Measurements from ENCODE around the gene SLC25A12. TPM values are rescaled to one million over a fixed set of nuclear protein-coding genes. Genes with fewer than 3 reads are reported as not detected.
"Not testable (repeated sequence)": the region's sequence is repeated elsewhere in the genome, so short reads cannot be mapped to it uniquely, and the experiment has no call there.

SLC25A12 gene
- total RNA-seq, 1 donor, result 14.8 TPM

GRCh38 chr2:171819453-171819852 lies 74.6 kb downstream of the SLC25A12 start:
- H3K27me3 ChIP-seq (ENCODE audit: insufficient read depth, low read length), result no peaks in the 10 kb centered on the region
- no peak overlapping the region for H3K4me3 ChIP-seq (ENCODE audit: low read length)
- peaks cover 9% of the 10 kb centered on the region for H3K4me1 ChIP-seq (ENCODE audit: insufficient read depth, low read length)
- H3K9me3 ChIP-seq (ENCODE audit: low read depth, low read length), result no peaks in the 10 kb centered on the region

GRCh38 chr2:171814883-171815282 lies 79.2 kb downstream of the SLC25A12 start:
- no peaks in the 10 kb centered on the region for H3K9me3 ChIP-seq (ENCODE audit: low read depth, low read length)
- no peak overlapping the region for H3K4me3 ChIP-seq (ENCODE audit: low read length)
- H3K4me1 ChIP-seq (ENCODE audit: insufficient read depth, low read length), result no peaks in the 10 kb centered on the region
- H3K27me3 ChIP-seq (ENCODE audit: insufficient read depth, low read length), result no peaks in the 10 kb centered on the region

- H3K27me3 ChIP-seq (ENCODE audit: insufficient read depth, low read length), result no peaks in the 10 kb centered on the region
- no peak overlapping the region for H3K4me3 ChIP-seq (ENCODE audit: low read length)
- no peaks in the 10 kb centered on the region for H3K9me3 ChIP-seq (ENCODE audit: low read depth, low read length)
- H3K4me1 ChIP-seq (ENCODE audit: insufficient read depth, low read length), result no peaks in the 10 kb centered on the region
Measured at GRCh38 chr2:171814174-171814573, 79.9 kb downstream of the SLC25A12 start.

GRCh38 chr2:171813729-171814128 lies 80.3 kb downstream of the SLC25A12 start:
- Histone ChIP-seq H3K9me3 (ENCODE audit: low read depth, low read length) (no peaks in the 10 kb centered on the region), H3K4me3 (ENCODE audit: low read length) (no peak overlapping the region), H3K27me3 (ENCODE audit: insufficient read depth, low read length) (no peaks in the 10 kb centered on the region), H3K4me1 (ENCODE audit: insufficient read depth, low read length) (no peaks in the 10 kb centered on the region)

GRCh38 chr2:171813126-171813525 lies 80.9 kb downstream of the SLC25A12 start:
- no peak overlapping the region for H3K4me3 ChIP-seq (ENCODE audit: low read length)
- no peaks in the 10 kb centered on the region for H3K27me3 ChIP-seq (ENCODE audit: insufficient read depth, low read length)
- H3K9me3 ChIP-seq (ENCODE audit: low read depth, low read length), result no peaks in the 10 kb centered on the region
- no peaks in the 10 kb centered on the region for H3K4me1 ChIP-seq (ENCODE audit: insufficient read depth, low read length)

GRCh38 chr2:171811245-171811628 lies 82.8 kb downstream of the SLC25A12 start:
- no peaks in the 10 kb centered on the region for H3K27me3 ChIP-seq (ENCODE audit: insufficient read depth, low read length)
- H3K4me1 ChIP-seq (ENCODE audit: insufficient read depth, low read length), result no peaks in the 10 kb centered on the region
- H3K9me3 ChIP-seq (ENCODE audit: low read depth, low read length), result no peaks in the 10 kb centered on the region
- no peak overlapping the region for H3K4me3 ChIP-seq (ENCODE audit: low read length)

- Histone ChIP-seq H3K4me1 (ENCODE audit: insufficient read depth, low read length) (no peaks in the 10 kb centered on the region), H3K9me3 (ENCODE audit: low read depth, low read length) (no peaks in the 10 kb centered on the region), H3K4me3 (ENCODE audit: low read length) (no peak overlapping the region), H3K27me3 (ENCODE audit: insufficient read depth, low read length) (no peaks in the 10 kb centered on the region)
Measured at GRCh38 chr2:171810422-171811244, 83.4 kb downstream of the SLC25A12 start.

- not testable (repeated sequence) for H3K27me3 ChIP-seq (ENCODE audit: insufficient read depth, low read length); H3K4me1 ChIP-seq (ENCODE audit: insufficient read depth, low read length); H3K4me3 ChIP-seq (ENCODE audit: low read length); H3K9me3 ChIP-seq (ENCODE audit: low read depth, low read length)
Measured at GRCh38 chr2:171808885-171809284, 85.2 kb downstream of the SLC25A12 start.

GRCh38 chr2:171807831-171808393 lies 86.1 kb downstream of the SLC25A12 start:
- Histone ChIP-seq H3K9me3 (ENCODE audit: low read depth, low read length) (no peaks in the 10 kb centered on the region), H3K27me3 (ENCODE audit: insufficient read depth, low read length) (no peaks in the 10 kb centered on the region), H3K4me3 (ENCODE audit: low read length) (no peak overlapping the region), H3K4me1 (ENCODE audit: insufficient read depth, low read length) (no peaks in the 10 kb centered on the region)

GRCh38 chr2:171807119-171807518 lies 86.9 kb downstream of the SLC25A12 start:
- Histone ChIP-seq H3K4me3 (ENCODE audit: low read length) (no peak overlapping the region), H3K4me1 (ENCODE audit: insufficient read depth, low read length) (no peaks in the 10 kb centered on the region), H3K9me3 (ENCODE audit: low read depth, low read length) (no peaks in the 10 kb centered on the region)

GRCh38 chr2:171804456-171804855 lies 89.6 kb downstream of the SLC25A12 start:
- Histone ChIP-seq H3K9me3 (ENCODE audit: low read depth, low read length) (no peaks in the 10 kb centered on the region), H3K27me3 (ENCODE audit: insufficient read depth, low read length) (no peaks in the 10 kb centered on the region), H3K4me1 (ENCODE audit: insufficient read depth, low read length) (no peaks in the 10 kb centered on the region), H3K4me3 (ENCODE audit: low read length) (no peak overlapping the region)

More at GRCh38 chr2:171807119-171807518, 86.9 kb downstream of the SLC25A12 start:
- H3K27me3 ChIP-seq (ENCODE audit: insufficient read depth, low read length), result no peaks in the 10 kb centered on the region

GRCh38 chr2:171803757-171804156 lies 90.3 kb downstream of the SLC25A12 start:
- H3K4me1 ChIP-seq (ENCODE audit: insufficient read depth, low read length), result peaks cover 3% of the 10 kb centered on the region
- no peaks in the 10 kb centered on the region for H3K9me3 ChIP-seq (ENCODE audit: low read depth, low read length)
- no peaks in the 10 kb centered on the region for H3K27me3 ChIP-seq (ENCODE audit: insufficient read depth, low read length)
- no peak overlapping the region for H3K4me3 ChIP-seq (ENCODE audit: low read length)

GRCh38 chr2:171800639-171801038 lies 93.4 kb downstream of the SLC25A12 start:
- H3K9me3 ChIP-seq (ENCODE audit: low read depth, low read length), result no peaks in the 10 kb centered on the region
- H3K27me3 ChIP-seq (ENCODE audit: insufficient read depth, low read length), result no peaks in the 10 kb centered on the region
- no peak overlapping the region for H3K4me3 ChIP-seq (ENCODE audit: low read length)
- peaks cover 10% of the 10 kb centered on the region for H3K4me1 ChIP-seq (ENCODE audit: insufficient read depth, low read length)

- Histone ChIP-seq H3K4me1 (ENCODE audit: insufficient read depth, low read length) (peaks cover 20% of the 10 kb centered on the region), H3K4me3 (ENCODE audit: low read length) (no peak overlapping the region), H3K27me3 (ENCODE audit: insufficient read depth, low read length) (no peaks in the 10 kb centered on the region), H3K9me3 (ENCODE audit: low read depth, low read length) (no peaks in the 10 kb centered on the region)
Measured at GRCh38 chr2:171798156-171798820, 95.8 kb downstream of the SLC25A12 start.

- Histone ChIP-seq H3K4me1 (ENCODE audit: insufficient read depth, low read length) (peaks cover 22% of the 10 kb centered on the region), H3K4me3 (ENCODE audit: low read length) (no peak overlapping the region), H3K27me3 (ENCODE audit: insufficient read depth, low read length) (no peaks in the 10 kb centered on the region), H3K9me3 (ENCODE audit: low read depth, low read length) (no peaks in the 10 kb centered on the region)
Measured at GRCh38 chr2:171794918-171795317, 99.1 kb downstream of the SLC25A12 start.

All from mononuclear cell (primary cell).